HG03060 (cell line): ENCODE results near the gene SLC9A9.
A peak's percentile ranks its signal among the peaks of the same experiment; 100 is the strongest.

Experiments used
- ATAC-seq: cut with Tn5 transposase; IDR thresholded peaks from one replicate; pipeline ENCODE4 v1.9.1; 2021; ENCODE audit warnings: low read depth, moderate number of reproducible peaks; ENCODE audit not compliant: unreplicated experiment

The SLC9A9 gene

DNA sequence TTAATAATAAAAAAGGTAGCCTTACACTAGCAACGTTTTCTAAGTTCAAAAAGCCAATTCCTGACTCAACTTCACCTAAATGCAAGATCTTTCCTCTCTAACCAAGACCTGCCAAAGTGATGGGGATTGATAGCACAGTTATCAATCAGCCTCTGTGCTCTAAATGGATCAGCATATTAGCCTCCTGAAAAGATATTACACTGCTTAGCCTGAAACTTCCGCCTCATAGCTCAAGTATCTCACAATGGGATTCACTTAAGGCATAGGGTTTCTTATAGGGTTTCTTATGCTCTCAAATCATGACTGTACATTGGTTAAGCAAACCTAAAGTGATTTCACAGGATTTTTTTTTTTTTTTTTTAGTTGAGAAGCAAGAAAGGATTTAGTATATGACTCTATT is 436 bp upstream of the SLC9A9 start:
- no peak for ATAC-seq

GRCh38 chr3:143843587-143843986 is 4.7 kb downstream of the SLC9A9 start:
- no peak for ATAC-seq

GRCh38 chr3:143840636-143841035 is 7.6 kb downstream of the SLC9A9 start:
- no peak for ATAC-seq

- no peak for ATAC-seq
These were observed 8.3 kb downstream of the SLC9A9 start for GRCh38 chr3:143839980-143840379.

- ATAC-seq = no peak
These were observed 11.2 kb downstream of the SLC9A9 start for GRCh38 chr3:143837076-143837475.

DNA sequence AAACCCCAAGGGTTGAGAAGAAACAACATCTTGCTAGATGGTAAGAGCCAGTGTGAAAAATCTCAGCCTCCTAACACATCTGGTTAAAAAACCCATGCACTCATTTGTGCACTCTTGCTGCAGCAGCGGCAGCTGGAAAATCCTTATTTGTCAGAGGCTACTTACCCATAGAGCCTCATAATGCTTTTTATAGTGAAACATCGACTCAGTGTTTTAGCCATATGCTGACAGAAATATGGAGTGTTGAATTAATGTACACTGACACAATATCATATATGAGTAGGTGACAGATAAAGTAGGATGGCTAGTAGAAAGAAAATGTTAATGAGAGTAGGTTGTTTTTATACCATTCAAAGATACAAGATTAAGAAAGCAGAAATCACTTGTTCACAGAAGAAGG is 13.0 kb downstream of the SLC9A9 start:
- no peak for ATAC-seq

- ATAC-seq = peak; percentile 28
These were observed 15.8 kb downstream of the SLC9A9 start for GRCh38 chr3:143832433-143832832.

DNA sequence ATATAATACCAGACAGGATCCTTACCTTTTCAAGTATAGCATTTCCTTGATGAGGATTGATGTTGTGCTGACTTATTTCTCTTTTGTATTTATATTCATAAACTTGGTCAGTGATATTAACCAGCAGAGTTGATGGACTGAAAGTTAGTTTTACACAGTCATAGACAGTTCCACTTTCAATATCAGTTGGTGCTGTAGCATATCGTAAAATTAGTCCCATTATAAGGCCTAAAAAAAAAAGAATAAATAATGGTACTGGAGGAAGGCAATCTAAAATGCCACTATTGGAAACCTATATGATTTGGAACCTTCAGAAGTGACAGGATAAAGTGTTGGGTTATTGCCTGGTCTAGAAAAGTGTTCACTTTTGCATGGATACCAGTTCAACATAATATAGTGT is 16.3 kb downstream of the SLC9A9 start:
- peak; percentile 72 for ATAC-seq

DNA sequence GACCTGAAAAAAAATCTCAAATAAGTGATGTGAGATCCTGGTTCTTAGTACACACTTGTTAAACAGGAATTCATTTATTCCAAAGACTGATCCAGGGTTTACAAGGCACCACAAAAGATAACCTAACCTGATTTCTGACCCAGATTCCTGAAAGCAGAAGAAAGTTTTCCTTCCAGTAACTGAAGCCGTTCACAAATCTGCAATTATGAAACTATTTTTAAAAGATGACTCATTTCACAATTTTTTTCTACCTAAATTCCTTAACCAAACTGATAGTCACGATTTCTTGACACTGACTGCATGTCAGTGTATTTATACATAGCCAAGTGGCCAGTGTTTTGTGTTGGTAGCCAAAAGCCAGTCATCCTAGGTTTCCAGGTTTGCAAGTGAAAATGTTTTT is 17.1 kb downstream of the SLC9A9 start:
- no peak for ATAC-seq

DNA sequence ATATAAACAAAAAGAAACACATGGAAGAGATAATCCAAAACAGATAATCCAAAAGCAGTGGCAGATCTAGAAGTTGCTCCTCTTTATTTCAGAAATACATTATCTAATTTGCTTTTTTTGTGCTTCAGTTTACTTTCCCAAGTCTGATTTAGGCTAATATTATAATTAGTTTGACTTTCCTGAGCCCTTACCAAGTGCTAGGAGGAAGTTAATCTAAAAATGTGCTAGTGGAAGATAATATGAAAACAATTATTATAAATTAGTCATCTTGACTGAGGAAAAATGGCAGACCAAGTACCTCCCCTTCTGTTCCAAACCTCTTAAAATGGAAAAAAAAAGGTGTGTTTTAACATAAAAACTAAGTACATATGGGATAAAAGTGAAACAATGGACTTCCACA is 17.5 kb downstream of the SLC9A9 start:
- no peak for ATAC-seq

DNA sequence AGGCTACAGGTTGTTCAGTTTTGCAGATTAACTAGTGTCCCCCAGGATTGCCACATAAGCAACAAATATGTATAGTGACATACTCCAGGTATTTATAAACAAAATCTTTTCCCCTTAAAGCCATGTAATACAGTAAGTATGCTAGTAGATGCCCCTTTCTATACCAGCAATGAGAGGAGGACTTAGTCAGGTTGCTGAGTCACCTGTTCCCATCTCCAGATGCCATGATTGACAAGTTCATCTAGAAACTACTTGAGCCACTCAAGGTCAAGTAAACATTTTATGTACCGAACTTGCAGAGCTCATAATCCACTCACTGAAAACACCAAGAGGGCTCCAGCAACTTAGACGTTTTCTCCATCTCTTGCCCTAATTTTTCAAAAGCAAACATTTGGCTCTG is 18.2 kb downstream of the SLC9A9 start:
- ATAC-seq = no peak

GRCh38 chr3:143827425-143827824 is 20.8 kb downstream of the SLC9A9 start:
- ATAC-seq = no peak

GRCh38 chr3:143826296-143826695 is 22.0 kb downstream of the SLC9A9 start:
- ATAC-seq = no peak

DNA sequence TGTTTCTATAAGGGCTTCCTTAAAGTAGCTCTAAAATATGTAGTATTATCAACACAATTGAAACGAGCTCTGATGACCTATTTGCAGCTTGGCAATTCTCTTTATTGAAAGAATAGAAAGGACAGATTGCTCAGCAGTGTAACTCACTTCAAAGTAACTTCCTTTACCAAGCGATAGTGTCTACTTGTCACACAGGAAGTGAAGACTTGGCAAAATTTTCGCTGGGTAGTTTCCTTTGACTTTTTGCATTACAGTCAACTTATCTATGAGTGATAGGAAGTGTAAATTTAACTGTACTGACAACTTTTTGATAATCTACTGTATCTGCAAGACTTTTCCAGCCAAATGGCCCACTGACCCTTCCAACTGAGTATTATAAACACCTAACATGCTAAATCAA is 22.8 kb downstream of the SLC9A9 start:
- ATAC-seq = peak; percentile 52

- no peak for ATAC-seq
These were observed 23.4 kb downstream of the SLC9A9 start for GRCh38 chr3:143824735-143825385.

DNA sequence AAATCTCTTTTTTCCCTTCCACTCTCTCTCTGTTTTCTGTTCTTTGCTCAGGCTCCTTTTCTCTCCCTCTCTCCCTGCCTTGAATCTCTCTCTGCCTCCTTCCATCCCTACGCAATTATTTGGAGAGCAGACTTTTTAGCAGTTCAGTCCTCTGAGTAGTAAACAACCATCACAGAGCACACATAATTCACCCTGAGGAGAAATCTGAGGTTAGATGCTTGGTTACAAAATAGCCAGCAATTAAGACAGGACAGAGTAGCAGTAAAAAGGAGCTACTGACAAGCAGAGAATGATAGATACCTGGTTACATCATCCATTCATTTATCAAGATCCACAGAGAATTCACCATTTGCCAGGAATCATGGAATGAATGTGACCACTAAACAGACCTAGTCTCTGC is 25.5 kb downstream of the SLC9A9 start:
- ATAC-seq = no peak

DNA sequence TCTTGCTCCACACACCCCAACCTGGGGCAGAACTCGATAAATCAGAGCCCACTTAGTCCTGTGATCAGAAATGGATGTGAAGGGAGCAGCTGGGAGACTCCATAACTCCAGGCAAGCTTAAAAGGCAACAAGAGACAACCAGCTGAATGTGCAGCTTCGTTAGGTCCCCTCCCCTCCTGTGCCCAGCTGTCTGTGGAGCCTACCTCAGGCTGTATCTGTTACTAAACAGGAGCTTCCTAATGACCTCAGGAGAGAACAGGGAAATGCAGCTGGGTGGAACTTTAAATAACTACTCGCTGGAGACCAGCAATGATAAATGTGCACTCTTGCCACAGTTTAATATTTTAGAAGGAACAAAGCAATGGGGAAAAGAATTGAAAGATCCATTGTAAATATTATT is 25.9 kb downstream of the SLC9A9 start:
- ATAC-seq = no peak

DNA sequence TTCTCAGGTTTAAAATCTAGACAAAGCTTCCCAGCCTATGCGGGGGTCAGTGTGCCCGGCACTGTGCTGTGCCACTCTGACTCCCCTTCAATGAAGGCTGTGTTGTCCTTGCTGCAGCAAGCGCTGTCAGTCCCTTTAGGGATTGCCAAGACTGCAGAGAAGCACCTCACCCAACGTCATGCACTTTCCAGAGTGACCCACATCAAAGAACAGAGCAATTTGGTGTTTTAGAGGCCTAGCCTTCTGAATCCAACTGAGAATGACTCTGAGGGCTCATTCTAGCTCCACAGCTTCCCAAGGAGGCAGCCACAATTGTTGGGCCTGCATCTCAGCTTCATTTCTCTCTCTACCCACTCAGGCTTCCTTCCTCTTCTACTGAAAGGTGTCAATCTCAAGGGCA is 26.4 kb downstream of the SLC9A9 start:
- no peak for ATAC-seq

DNA sequence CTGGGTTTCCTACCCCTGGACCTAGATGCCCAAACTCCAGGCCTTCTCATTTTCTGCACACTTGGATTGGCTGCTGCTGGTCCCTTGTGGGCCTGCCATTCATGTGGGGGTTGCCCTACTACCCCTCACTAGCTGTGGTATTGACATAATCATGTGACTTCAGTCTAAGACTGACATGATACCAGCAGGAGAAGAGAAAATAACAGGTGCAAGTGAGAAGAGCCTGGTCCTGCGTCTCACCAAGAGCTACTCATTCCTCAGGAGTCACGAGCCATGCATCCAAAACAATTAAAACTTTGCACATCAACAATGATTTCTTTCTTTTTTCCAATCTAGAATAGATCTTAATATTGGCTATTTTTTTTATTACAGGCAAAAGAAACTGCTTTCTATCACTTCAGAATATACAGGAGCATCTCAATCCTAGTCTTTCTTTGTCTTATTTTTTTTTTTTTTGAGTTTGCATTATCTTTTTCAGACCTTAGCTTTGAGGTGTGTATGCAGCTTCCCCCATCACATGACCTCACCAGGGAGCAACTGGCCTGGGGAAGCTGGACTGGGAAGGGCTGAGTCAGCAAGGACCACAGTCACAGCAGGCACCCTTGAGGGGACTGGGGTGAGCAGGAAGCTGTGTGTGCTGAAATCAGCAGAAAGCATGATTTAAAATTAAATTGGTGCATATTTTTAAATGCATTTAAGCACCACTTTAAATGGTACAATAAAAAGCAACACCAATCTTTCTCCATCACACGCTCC is 27.6 kb downstream of the SLC9A9 start:
- no peak for ATAC-seq

DNA sequence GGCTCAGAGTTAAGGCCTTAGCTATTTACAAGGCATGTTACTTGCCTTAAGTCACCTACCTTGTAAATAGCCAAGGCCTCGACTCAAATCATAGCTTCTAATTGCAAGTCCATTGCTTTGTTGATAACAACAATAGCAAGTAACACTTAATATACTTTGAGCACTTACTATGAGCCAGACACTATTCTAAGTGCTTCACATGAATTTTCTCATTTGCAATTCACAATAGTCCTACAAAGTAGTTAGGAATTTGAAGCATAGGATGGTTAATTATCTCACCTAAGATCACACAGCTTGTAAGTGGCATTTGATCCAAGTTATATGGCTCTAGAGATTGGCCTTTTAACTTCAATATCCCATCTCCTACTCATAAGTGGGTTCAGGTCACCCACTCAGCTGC is 28.4 kb downstream of the SLC9A9 start:
- no peak for ATAC-seq

DNA sequence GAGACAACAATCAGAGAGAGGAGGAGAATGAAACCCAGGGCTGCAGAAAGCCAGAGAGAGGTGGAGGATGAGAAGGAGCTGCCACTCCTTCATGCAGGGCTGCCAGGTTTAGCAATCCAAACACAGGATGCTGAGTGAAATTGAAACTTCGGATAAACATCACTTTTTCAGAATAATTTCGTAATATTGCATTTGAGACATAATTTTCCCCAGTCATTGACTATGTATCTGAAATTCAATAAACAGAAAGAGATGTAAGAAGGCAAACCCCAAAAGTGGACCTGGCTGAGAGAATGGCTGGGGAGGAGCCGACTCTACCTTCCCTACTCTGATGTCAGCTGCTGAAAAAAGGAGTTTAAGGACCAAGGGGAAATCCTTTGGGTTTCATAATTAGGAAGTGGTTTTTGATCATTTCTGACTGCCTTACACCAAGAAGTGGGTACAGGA is 33.8 kb downstream of the SLC9A9 start:
- no peak for ATAC-seq

DNA sequence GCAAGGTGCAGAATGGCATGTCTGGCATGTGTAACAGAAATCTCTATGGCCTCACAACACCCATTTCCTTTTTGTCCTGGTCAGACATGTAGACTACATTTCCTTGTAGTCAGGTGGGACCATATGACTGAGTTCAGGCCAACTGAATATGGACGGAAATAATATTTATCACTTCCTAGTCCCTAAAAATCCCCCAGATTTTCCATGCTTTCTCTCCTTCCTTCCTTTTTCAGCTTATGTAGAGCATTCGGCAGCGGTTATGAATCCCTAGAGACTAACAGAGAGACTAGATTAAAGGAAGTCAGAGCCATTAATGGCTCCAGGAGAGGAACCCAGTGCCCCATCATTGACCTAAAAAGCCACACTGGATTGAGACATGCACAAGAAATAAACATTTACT is 35.8 kb downstream of the SLC9A9 start:
- ATAC-seq = no peak
